ENCODE results near the gene FAM151B. TPM values are rescaled to one million over a fixed set of nuclear protein-coding genes. Genes with fewer than 3 reads are reported as not detected.

Gene FAM151B
- total RNA-seq, 1 donor from 2014 or later, result not detected

DNA sequence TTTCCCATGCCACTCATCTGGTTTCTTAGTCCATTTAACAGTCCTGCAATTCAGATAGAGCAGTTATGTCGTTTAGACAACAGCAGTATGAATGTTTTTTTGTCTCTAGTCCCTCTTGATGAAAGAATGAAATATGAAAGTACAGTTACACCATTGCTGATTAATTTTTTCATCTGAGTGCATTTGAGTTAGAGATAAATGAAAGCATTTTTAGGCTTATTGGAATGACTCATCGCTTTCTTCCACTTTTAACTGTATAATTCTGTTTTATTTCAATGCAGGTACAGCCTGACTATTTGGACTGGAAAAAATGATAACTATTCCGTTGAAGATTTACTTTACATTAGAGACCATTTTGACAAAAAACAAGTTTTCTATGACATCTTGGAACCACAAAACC lies 53.5 kb downstream of the FAM151B start:
- no peak for DNase-seq (ENCODE audit: low spot score in 2 of 2)
- intact Hi-C loops (cut with DNase I), result no loop called here
- no peaks in the 10 kb centered on the region for H3K36me3 ChIP-seq
- H3K4me1 ChIP-seq, result no peaks in the 10 kb centered on the region
- no peaks in the 10 kb centered on the region for H3K27me3 ChIP-seq
- H3K4me3 ChIP-seq, result no peak overlapping the region
- peaks cover 0 to 5% of the 10 kb centered on the region in 2 donors for H3K9me3 ChIP-seq
- TF ChIP-seq, protein P1, sequence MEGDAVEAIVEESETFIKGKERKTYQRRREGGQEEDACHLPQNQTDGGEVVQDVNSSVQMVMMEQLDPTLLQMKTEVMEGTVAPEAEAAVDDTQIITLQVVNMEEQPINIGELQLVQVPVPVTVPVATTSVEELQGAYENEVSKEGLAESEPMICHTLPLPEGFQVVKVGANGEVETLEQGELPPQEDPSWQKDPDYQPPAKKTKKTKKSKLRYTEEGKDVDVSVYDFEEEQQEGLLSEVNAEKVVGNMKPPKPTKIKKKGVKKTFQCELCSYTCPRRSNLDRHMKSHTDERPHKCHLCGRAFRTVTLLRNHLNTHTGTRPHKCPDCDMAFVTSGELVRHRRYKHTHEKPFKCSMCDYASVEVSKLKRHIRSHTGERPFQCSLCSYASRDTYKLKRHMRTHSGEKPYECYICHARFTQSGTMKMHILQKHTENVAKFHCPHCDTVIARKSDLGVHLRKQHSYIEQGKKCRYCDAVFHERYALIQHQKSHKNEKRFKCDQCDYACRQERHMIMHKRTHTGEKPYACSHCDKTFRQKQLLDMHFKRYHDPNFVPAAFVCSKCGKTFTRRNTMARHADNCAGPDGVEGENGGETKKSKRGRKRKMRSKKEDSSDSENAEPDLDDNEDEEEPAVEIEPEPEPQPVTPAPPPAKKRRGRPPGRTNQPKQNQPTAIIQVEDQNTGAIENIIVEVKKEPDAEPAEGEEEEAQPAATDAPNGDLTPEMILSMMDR (IDR thresholded peaks at IDR 0.05), result no peak
- no peak overlapping the region for H3K27ac ChIP-seq

DNA sequence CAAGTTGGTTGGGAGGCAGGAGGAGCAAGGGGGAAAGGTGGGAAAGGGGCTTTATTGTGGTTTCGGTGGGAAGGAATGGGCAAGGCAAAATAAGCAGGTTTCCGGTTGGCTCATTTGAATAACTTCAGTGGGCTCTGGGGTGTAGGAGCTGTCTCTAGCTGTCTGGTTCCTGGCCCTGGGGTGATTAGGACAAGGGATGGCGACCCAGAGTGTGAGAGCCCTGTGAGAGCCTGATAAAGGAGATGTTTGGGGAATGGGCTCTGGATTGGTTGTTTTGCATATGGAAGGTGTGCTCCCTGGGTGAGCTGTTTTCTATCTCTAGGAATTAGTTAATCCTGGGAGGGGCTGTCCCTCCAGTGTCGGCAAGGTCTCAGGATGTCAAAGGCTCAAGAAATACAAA lies 66.7 kb downstream of the FAM151B start:
- Histone ChIP-seq H3K4me1 (no peaks in the 10 kb centered on the region), H3K4me3 (no peak overlapping the region), H3K27me3 (no peaks in the 10 kb centered on the region), H3K36me3 (no peaks in the 10 kb centered on the region), H3K9me3 (no peaks in the 10 kb centered on the region), H3K27ac (no peak overlapping the region)
- TF ChIP-seq, protein P1 (IDR thresholded peaks at IDR 0.05), result no peak
- no peak for DNase-seq (ENCODE audit: low spot score in 2 of 2)
- intact Hi-C loops (cut with DNase I), result no loop called here

DNA sequence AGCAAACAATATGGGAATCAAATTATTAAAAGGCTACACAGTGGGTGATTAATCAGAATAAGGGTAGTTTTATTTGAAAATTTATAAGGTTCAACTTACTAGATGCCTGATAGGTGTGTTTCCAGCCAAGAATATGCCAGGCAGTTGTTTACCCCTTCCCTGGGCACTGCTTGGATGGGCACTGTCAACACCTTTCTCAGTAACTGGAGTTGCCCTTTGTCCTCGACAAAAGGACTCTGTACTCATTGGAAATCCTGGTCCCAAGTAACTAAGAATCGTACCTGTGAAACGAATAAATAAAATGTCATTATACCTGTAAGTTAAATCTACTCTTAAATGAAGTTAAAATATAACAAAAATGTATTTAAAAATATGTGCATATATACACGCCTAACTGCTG lies 67.2 kb downstream of the FAM151B start:
- Histone ChIP-seq H3K27ac (no peak overlapping the region), H3K4me1 (no peaks in the 10 kb centered on the region), H3K4me3 (no peak overlapping the region), H3K27me3 (no peaks in the 10 kb centered on the region), H3K9me3 (no peaks in the 10 kb centered on the region), H3K36me3 (no peaks in the 10 kb centered on the region)
- TF ChIP-seq, protein P1 (IDR thresholded peaks at IDR 0.05), result no peak
- intact Hi-C loops (cut with DNase I), result no loop called here
- DNase-seq (ENCODE audit: low spot score in 2 of 2), result no peak

DNA sequence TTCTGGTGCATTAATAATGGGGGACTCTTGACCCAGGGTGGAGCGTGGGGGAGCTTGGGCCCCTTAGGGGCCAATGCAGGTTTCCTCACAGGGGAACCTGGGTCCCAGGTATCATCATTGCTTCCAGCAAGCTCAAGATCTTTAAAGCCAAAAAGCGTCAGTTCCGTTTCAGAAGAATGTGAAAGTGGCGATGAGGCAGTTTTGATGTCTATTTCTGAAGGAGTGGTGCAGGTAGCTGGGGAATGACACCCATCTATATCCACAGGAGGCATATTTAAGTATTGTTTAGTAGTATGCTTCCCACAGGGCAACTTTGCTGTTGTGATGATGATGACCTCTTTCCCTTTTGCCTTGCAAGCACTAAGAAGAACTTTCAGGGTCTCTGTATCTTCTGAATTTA lies 71.3 kb downstream of the FAM151B start:
- no peak for DNase-seq (ENCODE audit: low spot score in 2 of 2)
- Histone ChIP-seq H3K4me3 (no peak overlapping the region), H3K36me3 (no peaks in the 10 kb centered on the region), H3K4me1 (no peaks in the 10 kb centered on the region), H3K27ac (no peak overlapping the region), H3K27me3 (no peaks in the 10 kb centered on the region), H3K9me3 (no peaks in the 10 kb centered on the region)
- intact Hi-C loops (cut with DNase I), result no loop called here
- TF ChIP-seq, protein P1 (IDR thresholded peaks at IDR 0.05), result no peak

DNA sequence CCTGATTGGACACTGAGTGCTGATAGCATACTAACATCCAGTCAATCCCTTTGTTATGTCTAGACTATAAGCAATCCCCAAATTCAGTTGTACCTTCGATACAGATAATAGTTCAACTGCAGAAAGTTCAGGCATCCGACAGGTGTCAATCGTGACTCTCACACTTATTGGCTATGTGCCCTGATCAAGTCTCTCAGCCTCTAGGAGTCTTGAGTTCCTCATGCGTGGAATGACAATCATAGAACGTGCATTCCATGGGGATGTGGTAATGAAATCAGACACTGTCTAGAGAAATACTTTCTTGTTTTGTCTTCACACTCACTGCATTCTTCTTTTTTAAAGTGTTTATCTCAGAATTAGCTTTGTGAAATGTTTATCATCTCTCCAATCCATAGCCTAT lies 77.4 kb downstream of the FAM151B start:
- TF ChIP-seq, protein P1 (IDR thresholded peaks at IDR 0.05), result no peak
- Histone ChIP-seq H3K4me3 (no peak overlapping the region), H3K36me3 (no peaks in the 10 kb centered on the region), H3K27me3 (peaks cover 10% of the 10 kb centered on the region), H3K4me1 (no peaks in the 10 kb centered on the region), H3K27ac (no peak overlapping the region), H3K9me3 (no peaks in the 10 kb centered on the region)
- intact Hi-C loops (cut with DNase I), result no loop called here
- DNase-seq (ENCODE audit: low spot score in 2 of 2), result no peak

DNA sequence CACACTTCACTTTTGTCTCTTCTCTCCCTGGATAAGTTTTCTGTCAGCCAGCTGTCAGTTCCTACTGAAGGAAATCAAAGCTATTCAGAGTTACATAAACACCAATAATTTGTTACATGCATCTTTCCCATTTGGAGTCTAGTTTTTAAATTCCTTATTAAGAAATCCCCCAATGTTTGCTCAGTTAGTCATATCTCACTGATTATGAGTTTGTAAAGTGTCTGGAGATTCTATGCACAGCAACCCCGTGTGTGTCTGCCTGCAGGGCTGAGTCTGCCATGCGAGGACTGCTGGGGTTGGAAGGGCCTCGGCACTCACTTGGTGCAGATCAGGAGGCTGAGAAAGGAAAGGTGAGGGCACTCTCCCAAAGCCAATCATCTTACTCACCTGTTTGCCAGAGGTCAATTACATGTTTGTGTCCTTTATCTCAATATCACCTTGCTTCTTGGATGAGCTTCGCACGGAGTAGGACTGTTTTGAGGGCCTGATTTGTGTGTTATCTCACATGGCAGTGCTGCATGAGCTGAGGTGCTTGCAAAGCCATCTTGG lies 78.9 kb downstream of the FAM151B start:
- intact Hi-C loops (cut with DNase I), result no loop called here
- H3K4me1 ChIP-seq, result no peaks in the 10 kb centered on the region
- no peak overlapping the region for H3K4me3 ChIP-seq
- H3K27ac ChIP-seq, result no peak overlapping the region
- DNase-seq (ENCODE audit: low spot score in 2 of 2), result no peak
- TF ChIP-seq, protein P1 (IDR thresholded peaks at IDR 0.05), result no peak
- no peaks in the 10 kb centered on the region for H3K9me3 ChIP-seq
- peaks cover 10% of the 10 kb centered on the region for H3K27me3 ChIP-seq
- no peaks in the 10 kb centered on the region for H3K36me3 ChIP-seq

All from ascending aorta (tissue), 2 donors.